HG03039 (cell line): Measurements from ENCODE around the gene OBP2B.

ENCODE experiments used
- ATAC-seq: cut with Tn5 transposase; IDR thresholded peaks from one replicate; pipeline ENCODE4 v1.9.1; 2021; ENCODE audit warnings: mild to moderate bottlenecking, moderate library complexity; ENCODE audit not compliant: unreplicated experiment

OBP2B gene

GRCh38 chr9:133202688-133203453 lies 6.2 kb downstream of the OBP2B start:
- no peak for ATAC-seq

- no peak for ATAC-seq
Observed at GRCh38 chr9:133202145-133202513, 6.9 kb downstream of the OBP2B start.

- ATAC-seq = no peak
Observed at GRCh38 chr9:133201424-133202144, 7.5 kb downstream of the OBP2B start.

DNA sequence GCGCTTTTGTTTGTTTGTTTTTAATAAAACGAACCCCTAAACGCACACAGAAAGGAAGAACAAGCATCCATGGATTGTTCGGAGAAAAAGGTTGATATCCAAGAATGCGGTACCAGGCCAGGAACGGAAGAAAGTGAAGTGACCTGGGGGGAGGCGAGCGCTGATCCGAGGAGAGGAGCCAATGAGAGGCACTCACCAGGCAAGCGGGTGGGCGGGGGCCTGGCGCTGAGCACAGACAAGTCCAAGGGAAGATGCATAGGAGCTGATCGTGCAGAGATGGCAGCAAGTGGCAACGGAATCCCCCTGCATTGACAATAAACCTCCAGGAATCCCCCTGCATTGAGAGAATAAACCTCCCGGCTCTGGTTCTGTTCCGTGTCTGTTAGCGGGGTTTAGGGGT lies 8.4 kb downstream of the OBP2B start:
- ATAC-seq = no peak

DNA sequence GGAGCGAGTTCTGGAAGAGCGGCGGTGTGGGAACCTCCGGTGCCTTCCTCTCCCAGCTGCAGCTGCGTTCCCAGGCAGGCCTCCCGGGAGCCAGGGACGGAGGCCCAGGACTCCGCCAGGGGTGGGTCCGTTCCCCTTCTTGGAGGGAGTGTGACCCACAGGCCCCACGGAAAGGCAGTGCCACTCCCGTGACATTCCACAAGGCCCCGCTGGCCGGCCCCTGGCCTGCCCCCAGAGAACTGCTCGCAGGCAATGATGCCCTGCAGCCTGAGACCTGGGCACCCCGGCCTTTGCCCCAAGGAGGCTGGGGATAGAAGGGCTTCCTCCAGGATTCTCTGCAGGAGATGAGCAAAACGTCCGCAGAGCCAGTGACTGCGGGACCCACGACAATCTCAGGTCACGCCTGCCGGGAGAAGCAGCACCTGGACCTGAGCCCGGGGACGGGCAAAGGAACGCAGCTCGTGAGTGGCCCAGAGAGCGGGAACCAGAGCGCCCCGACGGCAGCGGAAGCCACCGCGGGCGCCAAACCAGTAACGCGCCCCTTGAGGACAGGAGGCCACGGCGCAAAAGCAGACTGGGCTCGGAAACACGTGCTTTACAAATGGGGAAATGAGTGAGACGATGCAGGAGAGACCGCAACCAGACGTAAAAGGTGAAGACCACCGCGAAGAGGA lies 9.3 kb downstream of the OBP2B start:
- ATAC-seq = no peak

- ATAC-seq = no peak
Observed at GRCh38 chr9:133195029-133195428, 14.0 kb downstream of the OBP2B start.

- ATAC-seq = no peak
Observed at GRCh38 chr9:133194597-133194996, 14.5 kb downstream of the OBP2B start.

DNA sequence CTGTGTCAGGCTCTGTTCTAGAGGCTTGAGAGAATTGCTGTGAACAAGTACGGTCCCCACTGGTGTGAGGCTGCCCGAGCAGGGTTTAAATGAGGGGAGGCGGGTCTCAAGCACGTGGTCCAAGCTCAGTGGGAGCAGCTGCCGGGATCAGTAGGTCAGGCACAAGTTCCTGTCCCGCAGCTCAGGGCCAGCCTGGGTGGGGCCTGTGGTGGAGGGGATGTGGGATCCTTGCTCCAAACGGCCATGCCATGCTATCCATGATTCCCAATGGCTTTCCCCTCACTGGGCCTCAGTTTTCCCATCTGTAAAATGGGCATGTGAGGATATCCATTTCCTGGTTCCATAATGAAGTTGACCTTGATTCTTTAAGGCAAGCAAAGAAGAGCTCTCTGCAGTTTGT lies 17.1 kb downstream of the OBP2B start:
- no peak for ATAC-seq

DNA sequence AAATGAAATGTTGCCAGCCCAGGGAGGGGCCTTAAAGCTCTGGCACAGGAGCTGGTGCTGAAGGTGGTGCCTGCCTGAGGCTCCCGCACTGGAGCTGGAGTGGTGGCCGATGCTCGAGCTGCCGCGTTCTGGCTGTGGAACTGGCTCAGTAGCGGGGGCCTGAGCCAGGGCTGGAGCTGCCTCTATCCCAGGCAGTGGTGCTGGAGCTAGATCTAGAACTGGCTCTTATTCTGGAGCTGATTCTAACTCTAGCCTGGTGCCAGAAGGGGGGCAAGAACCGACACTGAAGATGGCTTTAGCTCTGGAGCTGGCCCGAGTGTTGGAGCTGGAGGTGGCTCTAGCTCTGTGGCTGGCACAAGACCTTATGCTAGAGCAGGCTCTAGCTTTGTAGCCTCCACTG lies 19.2 kb downstream of the OBP2B start:
- no peak for ATAC-seq

GRCh38 chr9:133188843-133189180 lies 20.2 kb downstream of the OBP2B start:
- no peak for ATAC-seq

DNA sequence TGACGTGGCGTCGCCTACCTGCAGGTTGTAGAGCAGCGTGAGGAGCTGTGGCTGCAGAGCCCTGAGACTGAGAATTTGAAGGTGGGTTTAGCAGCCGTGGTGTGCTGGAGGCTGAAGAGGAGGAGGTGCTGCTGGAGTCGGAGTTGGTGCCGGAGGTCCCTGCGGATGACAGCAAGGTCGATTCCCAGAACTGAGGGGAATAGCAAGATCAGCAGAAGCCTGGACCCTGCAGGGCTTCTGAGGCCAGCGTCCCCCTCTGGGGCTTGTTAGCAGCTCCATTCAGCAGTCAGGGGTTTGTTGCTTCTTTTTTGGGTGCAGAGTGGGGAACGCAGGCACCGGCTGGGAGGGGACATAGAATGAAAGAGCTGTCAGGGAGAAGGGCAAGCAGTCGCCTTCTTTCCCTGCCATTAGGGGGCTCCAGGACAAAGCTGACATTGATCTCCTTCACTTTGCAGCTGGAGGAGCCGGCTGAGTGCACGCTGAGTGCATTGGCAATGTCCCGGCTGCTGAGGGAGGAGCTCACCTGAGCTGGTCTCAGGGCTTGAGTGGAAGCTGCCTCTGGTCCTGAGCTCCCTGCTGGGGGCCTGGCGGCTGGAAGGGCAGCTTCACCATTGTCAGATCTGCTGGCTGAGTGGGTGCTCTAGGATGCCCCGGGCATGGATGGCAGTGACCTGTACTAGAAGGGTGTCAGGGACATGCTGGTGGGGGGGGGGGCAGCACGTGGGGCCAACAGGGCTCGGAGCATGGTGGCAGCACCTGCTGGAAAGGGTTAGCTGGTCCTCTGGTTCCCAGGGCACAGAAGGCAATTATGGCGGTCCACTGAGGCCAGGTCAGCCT lies 20.8 kb downstream of the OBP2B start:
- no peak for ATAC-seq

- ATAC-seq = no peak
Observed at GRCh38 chr9:133187561-133188005, 21.5 kb downstream of the OBP2B start.

GRCh38 chr9:133186736-133187135 lies 22.3 kb downstream of the OBP2B start:
- ATAC-seq = no peak

- no peak for ATAC-seq
Observed at GRCh38 chr9:133184971-133185370, 24.1 kb downstream of the OBP2B start.

DNA sequence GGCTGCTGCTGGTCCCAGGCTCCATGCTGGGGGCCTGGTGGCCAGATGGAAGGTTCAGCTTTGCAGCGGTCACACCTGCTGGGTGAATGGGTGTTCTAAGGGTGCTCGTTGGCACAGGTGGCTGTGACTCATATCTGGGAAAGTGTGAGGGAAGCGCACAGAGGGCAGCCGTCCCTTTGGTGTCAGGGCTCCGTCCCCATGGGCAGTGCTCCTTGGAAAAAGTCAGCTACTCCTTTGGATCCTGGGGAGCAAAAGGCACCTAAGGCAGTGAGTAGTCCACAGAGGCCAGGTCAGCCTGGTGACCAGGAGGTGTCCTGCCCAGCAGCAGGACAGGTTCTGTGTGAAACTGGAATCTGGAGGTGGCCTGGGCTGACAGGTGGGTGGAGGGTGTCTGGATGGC lies 26.9 kb downstream of the OBP2B start:
- ATAC-seq = no peak

GRCh38 chr9:133181561-133181960 lies 27.5 kb downstream of the OBP2B start:
- ATAC-seq = no peak

GRCh38 chr9:133180953-133181352 lies 28.1 kb downstream of the OBP2B start:
- ATAC-seq = no peak

DNA sequence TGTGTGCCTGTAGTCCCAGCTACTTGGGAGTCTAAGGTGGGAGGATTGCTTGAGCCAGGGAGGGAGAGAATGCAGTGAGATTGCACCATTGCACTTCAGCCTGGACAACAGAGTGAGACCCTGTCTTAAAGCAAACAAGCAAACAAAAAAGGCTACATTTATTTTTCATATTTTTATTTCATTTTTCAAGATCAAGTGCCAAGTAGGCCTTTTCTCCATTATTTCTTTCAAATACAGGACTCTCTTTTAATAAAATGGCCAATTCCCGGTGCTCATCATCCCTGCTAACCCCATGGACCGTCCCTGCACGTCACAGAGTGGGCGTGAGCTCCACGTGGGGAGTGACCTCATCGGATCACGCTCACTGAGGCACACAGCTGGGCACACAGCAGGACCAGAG lies 36.0 kb downstream of the OBP2B start:
- no peak for ATAC-seq

- ATAC-seq = no peak
Observed at GRCh38 chr9:133171161-133171961, 37.7 kb downstream of the OBP2B start.

DNA sequence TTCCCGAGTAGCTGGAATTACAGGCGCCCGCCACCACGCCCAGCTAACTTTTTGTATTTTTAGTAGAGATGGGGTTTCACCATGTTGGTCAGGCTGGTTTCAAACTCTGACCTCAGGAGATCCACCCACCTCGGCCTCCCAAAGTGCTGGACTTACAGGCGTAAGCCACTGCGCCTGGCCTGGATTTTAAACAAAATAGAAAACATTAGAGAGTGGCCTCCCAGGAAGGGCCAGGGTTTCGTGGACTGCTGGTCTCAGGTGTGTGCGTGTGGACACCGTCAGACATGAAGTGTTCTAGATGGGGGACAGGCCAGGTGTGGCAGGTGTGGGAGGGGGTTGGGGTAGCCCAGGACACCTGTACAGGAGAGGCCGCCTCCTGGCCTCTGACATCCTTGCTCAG lies 38.3 kb downstream of the OBP2B start:
- ATAC-seq = no peak
